ENCODE measurements around the gene PARVB. TPM values are rescaled to one million over a fixed set of nuclear protein-coding genes. Genes with fewer than 3 reads are reported as not detected.
A peak's percentile ranks its signal among the peaks of the same experiment; 100 is the strongest.

The PARVB gene
- total and polyA plus RNA-seq, 8 donors = 3.8 to 27.3 (median 10.4) TPM

DNA sequence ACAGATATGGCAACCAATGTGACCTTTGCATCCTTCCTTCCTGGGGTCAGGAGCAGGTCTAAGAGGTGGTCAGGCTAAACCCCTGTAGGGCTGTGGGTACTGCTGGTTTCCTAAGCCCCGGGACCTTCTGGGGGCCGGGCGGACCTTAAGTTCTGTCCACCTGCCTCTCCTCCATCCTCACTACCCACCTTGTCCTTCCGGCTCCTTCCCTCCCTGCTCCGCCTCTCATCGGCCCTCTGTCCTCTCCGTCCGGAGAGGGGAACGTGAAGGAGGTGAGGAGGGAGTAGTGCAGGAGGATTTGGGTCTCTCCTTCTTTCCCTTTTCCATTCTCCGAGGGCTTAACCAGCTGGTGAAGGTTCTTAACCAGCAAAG, 28.3 kb upstream of the PARVB start:
- peaks cover 4 to 53% (median 12%) of the 10 kb centered on the region in 3 donors for H3K36me3 ChIP-seq

DNA sequence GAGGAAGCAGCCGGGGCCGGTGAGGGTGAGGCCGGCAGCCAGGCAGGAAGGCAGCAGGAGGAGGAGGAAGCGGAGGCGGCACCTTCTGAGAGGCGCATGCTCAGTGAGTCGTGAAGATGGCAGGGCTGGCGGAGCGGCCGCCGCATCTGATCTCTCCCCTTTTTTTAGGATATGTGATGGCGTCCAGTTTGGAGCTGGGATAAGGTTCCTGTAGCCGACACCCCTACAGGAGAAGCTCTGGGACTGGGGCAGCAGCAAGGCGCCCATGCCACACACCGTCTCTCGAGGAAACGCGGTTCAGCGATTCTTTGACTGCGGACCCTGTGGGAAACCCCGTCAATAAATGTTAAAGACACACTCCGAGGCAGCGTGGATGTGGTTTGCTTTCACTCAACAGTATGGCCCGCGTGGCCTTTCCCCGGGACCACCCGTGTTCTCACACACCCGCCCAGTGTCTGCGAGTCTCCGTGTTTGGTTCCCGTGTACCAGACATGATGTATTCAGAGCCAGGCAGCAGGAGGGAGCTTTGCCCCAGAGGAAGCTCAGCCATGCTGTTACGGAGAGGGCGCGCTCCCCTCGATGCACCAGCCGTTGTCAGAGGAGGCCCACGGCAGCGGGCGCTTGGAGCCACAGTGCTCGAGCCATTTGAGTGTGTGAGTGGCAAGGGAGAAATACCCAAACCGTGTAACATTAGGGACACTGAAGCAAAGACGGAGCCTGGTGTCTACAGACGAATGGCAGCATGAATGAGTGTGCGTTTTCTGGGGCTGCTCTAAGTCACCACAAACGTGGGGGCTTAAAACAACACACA, 27.7 kb upstream of the PARVB start:
- FAIRE-seq (no peak), ATAC-seq (peak in 2 of 4 donors; percentile 22 to 44), DNase-seq (peak in 1 of 6 donors; percentile 40)
- no peak overlapping the region for H3K27ac ChIP-seq
- TF ChIP-seq, protein P1, sequence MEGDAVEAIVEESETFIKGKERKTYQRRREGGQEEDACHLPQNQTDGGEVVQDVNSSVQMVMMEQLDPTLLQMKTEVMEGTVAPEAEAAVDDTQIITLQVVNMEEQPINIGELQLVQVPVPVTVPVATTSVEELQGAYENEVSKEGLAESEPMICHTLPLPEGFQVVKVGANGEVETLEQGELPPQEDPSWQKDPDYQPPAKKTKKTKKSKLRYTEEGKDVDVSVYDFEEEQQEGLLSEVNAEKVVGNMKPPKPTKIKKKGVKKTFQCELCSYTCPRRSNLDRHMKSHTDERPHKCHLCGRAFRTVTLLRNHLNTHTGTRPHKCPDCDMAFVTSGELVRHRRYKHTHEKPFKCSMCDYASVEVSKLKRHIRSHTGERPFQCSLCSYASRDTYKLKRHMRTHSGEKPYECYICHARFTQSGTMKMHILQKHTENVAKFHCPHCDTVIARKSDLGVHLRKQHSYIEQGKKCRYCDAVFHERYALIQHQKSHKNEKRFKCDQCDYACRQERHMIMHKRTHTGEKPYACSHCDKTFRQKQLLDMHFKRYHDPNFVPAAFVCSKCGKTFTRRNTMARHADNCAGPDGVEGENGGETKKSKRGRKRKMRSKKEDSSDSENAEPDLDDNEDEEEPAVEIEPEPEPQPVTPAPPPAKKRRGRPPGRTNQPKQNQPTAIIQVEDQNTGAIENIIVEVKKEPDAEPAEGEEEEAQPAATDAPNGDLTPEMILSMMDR (IDR thresholded peaks at IDR 0.05) = no peak
- 90 to 91% methylated on average over 45 of the region's 45 CpGs for WGBS, 2 donors
- no peak overlapping the region for H3K4me3 ChIP-seq
- no peaks in the 10 kb centered on the region for H3K4me1 ChIP-seq
- no peaks in the 10 kb centered on the region for H3K9me3 ChIP-seq
- H3K36me3 ChIP-seq = peaks cover 4 to 48% (median 11%) of the 10 kb centered on the region in 3 donors
- intact Hi-C loops (cut with DNase I) = loop anchor here in 1 of 3 donors (10.0 kb wide), 1 partner anchor 628 kb away; no protein-coding TSS in a partner anchor
- no peaks in the 10 kb centered on the region for H3K27me3 ChIP-seq

More for the DNA sequence above, 28.3 kb upstream of the PARVB start:
- Histone ChIP-seq H3K27ac (no peak overlapping the region), H3K27me3 (no peaks in the 10 kb centered on the region), H3K4me1 (no peaks in the 10 kb centered on the region), H3K9me3 (no peaks in the 10 kb centered on the region), H3K4me3 (no peak overlapping the region)
- intact Hi-C loops (cut with DNase I) = loop anchor here in 1 of 3 donors (10.0 kb wide), 1 partner anchor 629 kb away; no protein-coding TSS in a partner anchor
- no peak for DNase-seq
- TF ChIP-seq, protein P1 (IDR thresholded peaks at IDR 0.05) = no peak
- no peak for FAIRE-seq
- ATAC-seq = no peak
- whole genome bisulfite sequencing, 2 donors = 88 to 93% methylated on average over 10 of the region's 10 CpGs

DNA sequence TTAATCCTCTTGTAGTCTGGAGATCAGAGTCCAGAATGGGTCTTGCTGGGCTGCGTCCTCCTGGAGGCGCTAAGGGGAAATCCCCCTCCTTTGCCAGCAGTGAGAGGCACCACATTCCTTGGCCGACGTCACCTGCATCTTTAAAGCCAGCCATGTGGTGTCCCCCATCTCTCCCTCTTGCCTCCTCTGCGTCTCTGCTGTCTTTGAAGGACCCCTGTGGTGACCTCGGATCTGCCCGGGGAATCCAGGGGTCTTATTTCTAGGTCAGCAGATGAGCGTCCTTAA, 27.2 kb upstream of the PARVB start:
- 88 to 91% methylated on average over 8 of the region's 8 CpGs for WGBS, 2 donors
- Histone ChIP-seq H3K27ac (no peak overlapping the region), H3K4me3 (no peak overlapping the region), H3K9me3 (no peaks in the 10 kb centered on the region), H3K27me3 (no peaks in the 10 kb centered on the region), H3K4me1 (no peaks in the 10 kb centered on the region), H3K36me3 (peaks cover 4 to 43% (median 6%) of the 10 kb centered on the region in 3 donors)
- DNase-seq (no peak), FAIRE-seq (no peak), ATAC-seq (no peak)
- intact Hi-C loops (cut with DNase I) = loop anchor here in 1 of 3 donors (10.0 kb wide), 1 partner anchor 628 kb away; no protein-coding TSS in a partner anchor
- TF ChIP-seq, protein P1 (IDR thresholded peaks at IDR 0.05) = no peak

DNA sequence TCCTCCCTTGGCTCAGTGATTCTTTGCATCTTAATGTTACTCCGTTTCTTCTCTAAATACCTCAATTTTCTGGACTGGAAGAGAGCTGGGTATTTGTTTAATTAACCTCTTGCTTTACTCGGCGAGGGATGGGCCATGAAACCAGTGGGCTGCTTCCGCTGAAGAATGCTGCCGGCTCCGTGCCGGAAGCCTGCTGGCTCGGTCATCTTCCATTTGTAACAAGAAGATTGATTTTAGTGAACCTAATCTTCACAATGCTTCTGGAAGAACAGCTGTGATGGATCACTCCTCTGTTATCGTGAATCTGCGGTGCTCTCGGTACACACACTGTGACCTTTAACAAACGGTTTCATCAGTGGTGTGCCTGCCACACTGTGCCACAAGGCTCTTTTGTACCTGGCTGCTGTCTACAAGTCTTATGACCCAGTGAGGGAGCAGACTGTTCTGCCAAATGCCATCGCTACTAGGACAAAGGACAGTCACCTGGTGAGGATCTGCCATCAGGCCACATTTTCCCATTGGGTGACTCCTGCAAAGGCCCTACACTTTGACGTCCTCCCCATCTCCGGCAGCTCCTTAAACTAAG, 25.3 kb upstream of the PARVB start:
- 88 to 91% methylated on average over 15 of the region's 15 CpGs for WGBS, 2 donors
- no peak overlapping the region for H3K4me3 ChIP-seq
- peaks cover 0 to 31% (median 4%) of the 10 kb centered on the region in 3 donors for H3K36me3 ChIP-seq
- intact Hi-C loops (cut with DNase I) = loop anchor here in 1 of 3 donors (10.0 kb wide), 1 partner anchor 626 kb away; no protein-coding TSS in a partner anchor
- DNase-seq = no peak
- FAIRE-seq = no peak
- H3K4me1 ChIP-seq = no peaks in the 10 kb centered on the region
- TF ChIP-seq, protein P1 (IDR thresholded peaks at IDR 0.05) = no peak
- H3K9me3 ChIP-seq = no peaks in the 10 kb centered on the region
- H3K27me3 ChIP-seq = no peaks in the 10 kb centered on the region
- ATAC-seq = no peak
- H3K27ac ChIP-seq = no peak overlapping the region
